ENCODE measurements around the gene TMEM87B. TPM values are rescaled to one million over a fixed set of nuclear protein-coding genes. Genes with fewer than 3 reads are reported as not detected.

TMEM87B gene
- total and polyA plus RNA-seq, 2 of the 4 experiments (the other 2 are of a cell fraction), result 6.3 to 12.5 TPM

DNA sequence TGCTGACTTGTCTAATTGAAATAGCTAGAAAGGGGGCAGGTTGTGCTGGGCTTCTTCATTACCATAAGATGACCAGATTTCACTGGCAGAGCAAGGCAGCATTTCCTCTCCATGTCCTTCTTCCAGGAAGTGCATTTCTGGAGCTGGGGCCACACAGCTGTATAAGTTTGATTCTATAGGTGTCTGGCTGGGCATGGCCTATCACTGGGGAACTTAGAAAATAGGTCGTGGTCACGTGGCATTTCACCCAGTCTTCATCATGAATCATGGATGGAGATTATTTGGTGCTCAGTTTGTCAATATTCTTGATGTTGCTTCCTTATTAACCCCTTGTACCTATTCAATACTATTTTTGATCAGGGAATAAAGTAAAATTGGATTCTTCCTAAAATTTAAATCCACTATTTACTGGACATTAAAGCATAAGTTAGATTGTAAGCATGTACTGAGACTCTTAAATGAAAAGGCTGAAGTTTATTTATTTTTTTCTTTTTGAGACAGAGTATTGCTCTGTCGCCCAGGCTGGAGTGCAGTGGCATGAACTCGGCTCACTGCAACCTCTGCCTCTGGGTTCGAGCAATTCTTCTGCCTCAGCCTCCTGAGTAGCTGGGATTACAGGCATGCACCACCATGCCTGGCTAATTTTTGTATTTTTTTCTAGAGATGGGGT is 49.5 kb upstream of the TMEM87B start:
- H3K18ac ChIP-seq (ENCODE audit: low read depth, low read length), result no peak overlapping the region
- in situ Hi-C loops (cut with MboI; ENCODE audit: low sequenced_read_pairs), result no loop called here
- no peak overlapping the region for H4K91ac ChIP-seq (ENCODE audit: insufficient read depth, low read depth, low read length)
- no peak overlapping the region for H2AK5ac ChIP-seq (ENCODE audit: low read depth, low read length)
- H3K27ac ChIP-seq (ENCODE audit: insufficient read depth, low read length), result no peak overlapping the region
- no peak overlapping the region for H2BK120ac ChIP-seq (ENCODE audit: low read depth, low read length)
- H3K27me3 ChIP-seq (ENCODE audit: control insufficient read depth, insufficient read depth, low read length), result peaks cover 8% of the 10 kb centered on the region; the same call in 1 of the 2 replicates
- TF ChIP-seq BHLHE40 (IDR thresholded peaks at IDR 0.05; ENCODE audit: low read depth, low read length) (no peak), MAZ (IDR thresholded peaks at IDR 0.05; ENCODE audit: borderline replicate concordance, low read depth, low read length) (no peak), RCOR1 (IDR thresholded peaks at IDR 0.05; ENCODE audit: insufficient replicate concordance, low read length) (no peak), FOS (IDR thresholded peaks at IDR 0.05; ENCODE audit: low read depth, low read length) (no peak), CHD1 (IDR thresholded peaks at IDR 0.05; ENCODE audit: low read depth, low read length) (no peak), POLR2A (IDR thresholded peaks at IDR 0.05; ENCODE audit: low read depth, low read length) (no peak), MXI1 (IDR thresholded peaks at IDR 0.05; ENCODE audit: borderline replicate concordance, low read depth, low read length) (no peak), CEBPB (IDR thresholded peaks at IDR 0.05; ENCODE audit: low read depth, low read length) (no peak), NFE2L2 (IDR thresholded peaks at IDR 0.05; ENCODE audit: low read depth, low read length) (no peak), SMC3 (IDR thresholded peaks at IDR 0.05; ENCODE audit: low read depth, low read length) (no peak), RAD21 (IDR thresholded peaks at IDR 0.05; ENCODE audit: low read length) (no peak), RFX5 (IDR thresholded peaks at IDR 0.05; ENCODE audit: low read depth, low read length) (no peak)
- TF ChIP-seq, protein P1, sequence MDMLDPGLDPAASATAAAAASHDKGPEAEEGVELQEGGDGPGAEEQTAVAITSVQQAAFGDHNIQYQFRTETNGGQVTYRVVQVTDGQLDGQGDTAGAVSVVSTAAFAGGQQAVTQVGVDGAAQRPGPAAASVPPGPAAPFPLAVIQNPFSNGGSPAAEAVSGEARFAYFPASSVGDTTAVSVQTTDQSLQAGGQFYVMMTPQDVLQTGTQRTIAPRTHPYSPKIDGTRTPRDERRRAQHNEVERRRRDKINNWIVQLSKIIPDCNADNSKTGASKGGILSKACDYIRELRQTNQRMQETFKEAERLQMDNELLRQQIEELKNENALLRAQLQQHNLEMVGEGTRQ (IDR thresholded peaks at IDR 0.05; ENCODE audit: low read depth, low read length), result no peak
- TF ChIP-seq, protein P2, sequence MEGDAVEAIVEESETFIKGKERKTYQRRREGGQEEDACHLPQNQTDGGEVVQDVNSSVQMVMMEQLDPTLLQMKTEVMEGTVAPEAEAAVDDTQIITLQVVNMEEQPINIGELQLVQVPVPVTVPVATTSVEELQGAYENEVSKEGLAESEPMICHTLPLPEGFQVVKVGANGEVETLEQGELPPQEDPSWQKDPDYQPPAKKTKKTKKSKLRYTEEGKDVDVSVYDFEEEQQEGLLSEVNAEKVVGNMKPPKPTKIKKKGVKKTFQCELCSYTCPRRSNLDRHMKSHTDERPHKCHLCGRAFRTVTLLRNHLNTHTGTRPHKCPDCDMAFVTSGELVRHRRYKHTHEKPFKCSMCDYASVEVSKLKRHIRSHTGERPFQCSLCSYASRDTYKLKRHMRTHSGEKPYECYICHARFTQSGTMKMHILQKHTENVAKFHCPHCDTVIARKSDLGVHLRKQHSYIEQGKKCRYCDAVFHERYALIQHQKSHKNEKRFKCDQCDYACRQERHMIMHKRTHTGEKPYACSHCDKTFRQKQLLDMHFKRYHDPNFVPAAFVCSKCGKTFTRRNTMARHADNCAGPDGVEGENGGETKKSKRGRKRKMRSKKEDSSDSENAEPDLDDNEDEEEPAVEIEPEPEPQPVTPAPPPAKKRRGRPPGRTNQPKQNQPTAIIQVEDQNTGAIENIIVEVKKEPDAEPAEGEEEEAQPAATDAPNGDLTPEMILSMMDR (conservative IDR thresholded peaks at IDR 0.05; ENCODE audit: low read depth, low read length), result no peak
- TF ChIP-seq, protein P3, sequence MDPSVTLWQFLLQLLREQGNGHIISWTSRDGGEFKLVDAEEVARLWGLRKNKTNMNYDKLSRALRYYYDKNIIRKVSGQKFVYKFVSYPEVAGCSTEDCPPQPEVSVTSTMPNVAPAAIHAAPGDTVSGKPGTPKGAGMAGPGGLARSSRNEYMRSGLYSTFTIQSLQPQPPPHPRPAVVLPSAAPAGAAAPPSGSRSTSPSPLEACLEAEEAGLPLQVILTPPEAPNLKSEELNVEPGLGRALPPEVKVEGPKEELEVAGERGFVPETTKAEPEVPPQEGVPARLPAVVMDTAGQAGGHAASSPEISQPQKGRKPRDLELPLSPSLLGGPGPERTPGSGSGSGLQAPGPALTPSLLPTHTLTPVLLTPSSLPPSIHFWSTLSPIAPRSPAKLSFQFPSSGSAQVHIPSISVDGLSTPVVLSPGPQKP (IDR thresholded peaks at IDR 0.05; ENCODE audit: borderline replicate concordance, low read depth, low read length), result no peak
- no peak overlapping the region for H3K56ac ChIP-seq (ENCODE audit: extremely low read depth, insufficient read depth, low read length)
- intact Hi-C loops (cut with micrococcal nuclease), result no loop called here
- H3K4me2 ChIP-seq (ENCODE audit: low read depth, low read length), result no peak overlapping the region
- no peak overlapping the region for H4K8ac ChIP-seq (ENCODE audit: low read depth in 2 of 2, low read length in 2 of 2)
- H3K4me1 ChIP-seq (ENCODE audit: control insufficient read depth, insufficient read depth, low read length), result no peaks in the 10 kb centered on the region
- no peaks in the 10 kb centered on the region for H3K9me1 ChIP-seq (ENCODE audit: insufficient read depth, low read length)
- no peaks in the 10 kb centered on the region for H3K9me3 ChIP-seq (ENCODE audit: control insufficient read depth, insufficient read depth, low read length)
- H2BK20ac ChIP-seq (ENCODE audit: low read depth, low read length), result no peak overlapping the region
- no peak overlapping the region for H2BK15ac ChIP-seq (ENCODE audit: low read depth, low read length)
- H3K79me1 ChIP-seq (ENCODE audit: low read depth in 1 of 2, low read length in 2 of 2), result no peaks in the 10 kb centered on the region
- ATAC-seq (ENCODE audit: low read depth), result no peak
- no peaks in the 10 kb centered on the region for H4K20me1 ChIP-seq (ENCODE audit: insufficient read depth, low read length)
- no peak overlapping the region for H3K4ac ChIP-seq (ENCODE audit: low read depth, low read length)
- no peak for DNase-seq
- CTCF ChIA-PET, result no interaction called here
- POLR2A ChIA-PET (ENCODE audit: unreplicated experiment), result no interaction called here
- H3K23ac ChIP-seq (ENCODE audit: low read depth, low read length), result no peak overlapping the region
- H3K14ac ChIP-seq (replicated peaks; ENCODE audit: low read depth, low read length), result no peak overlapping the region
- WGBS, 2 experiments (ENCODE audit: extremely low coverage in 2 of 2, insufficient read length in 1 of 2), result no CpG with 5 or more reads among the region's 5 CpGs
- H2AFZ ChIP-seq (replicated peaks; ENCODE audit: low read length, poor library complexity), result no peak overlapping the region
- H4K5ac ChIP-seq (ENCODE audit: low read depth, low read length), result no peak overlapping the region
- no TSS peak for BruUV-seq (replicated peaks)
- no peak overlapping the region for H3K9ac ChIP-seq (ENCODE audit: low read depth, low read length)
- no peak overlapping the region for H2AK9ac ChIP-seq (replicated peaks; ENCODE audit: low read depth, low read length, poor library complexity)
- H3K4me3 ChIP-seq (ENCODE audit: insufficient read depth, low read depth, low read length), result no peak overlapping the region
- dilution Hi-C loops (cut with HindIII; ENCODE audit: low sequenced_read_pairs, unreplicated experiment), result no loop called here
- H2BK5ac ChIP-seq (ENCODE audit: low read depth, low read length, poor library complexity, severe bottlenecking), result no peak overlapping the region
- H3K36me3 ChIP-seq (ENCODE audit: control insufficient read depth, insufficient read depth, low read length), result no peaks in the 10 kb centered on the region

Data from IMR-90 (cell line).